Lower leg skin (tissue), 3 donors: ENCODE data around the gene WDFY4.

Experiments
- POLR2A ChIP-seq, 2 donors: fragments of 450-650 bp; IDR thresholded peaks; one replicate each; pipeline ENCODE4 v1.6.1; 2016 to 2017; ENCODE audit warnings: antibody characterized with exemption in 2 of 2, mild to moderate bottlenecking in 1 of 2, moderate library complexity in 1 of 2
- TF ChIP-seq, protein P1 (sequence below), 3 donors: fragments of 450-650 bp; IDR thresholded peaks; one replicate each; pipeline ENCODE4 v1.5.1; 2016; ENCODE audit warnings: antibody characterized with exemption in 3 of 3, mild to moderate bottlenecking in 3 of 3, moderate library complexity in 2 of 3

GRCh38 chr10:48760983-48761382, 76.3 kb downstream of the WDFY4 start:
- no peak for TF ChIP-seq POLR2A (IDR thresholded peaks at IDR 0.05)
- TF ChIP-seq, protein P1, sequence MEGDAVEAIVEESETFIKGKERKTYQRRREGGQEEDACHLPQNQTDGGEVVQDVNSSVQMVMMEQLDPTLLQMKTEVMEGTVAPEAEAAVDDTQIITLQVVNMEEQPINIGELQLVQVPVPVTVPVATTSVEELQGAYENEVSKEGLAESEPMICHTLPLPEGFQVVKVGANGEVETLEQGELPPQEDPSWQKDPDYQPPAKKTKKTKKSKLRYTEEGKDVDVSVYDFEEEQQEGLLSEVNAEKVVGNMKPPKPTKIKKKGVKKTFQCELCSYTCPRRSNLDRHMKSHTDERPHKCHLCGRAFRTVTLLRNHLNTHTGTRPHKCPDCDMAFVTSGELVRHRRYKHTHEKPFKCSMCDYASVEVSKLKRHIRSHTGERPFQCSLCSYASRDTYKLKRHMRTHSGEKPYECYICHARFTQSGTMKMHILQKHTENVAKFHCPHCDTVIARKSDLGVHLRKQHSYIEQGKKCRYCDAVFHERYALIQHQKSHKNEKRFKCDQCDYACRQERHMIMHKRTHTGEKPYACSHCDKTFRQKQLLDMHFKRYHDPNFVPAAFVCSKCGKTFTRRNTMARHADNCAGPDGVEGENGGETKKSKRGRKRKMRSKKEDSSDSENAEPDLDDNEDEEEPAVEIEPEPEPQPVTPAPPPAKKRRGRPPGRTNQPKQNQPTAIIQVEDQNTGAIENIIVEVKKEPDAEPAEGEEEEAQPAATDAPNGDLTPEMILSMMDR (IDR thresholded peaks at IDR 0.05) = no peak
